H9 (cell line): ENCODE results near the gene CLCN5. TPM values are rescaled to one million over a fixed set of nuclear protein-coding genes. Genes with fewer than 3 reads are reported as not detected.

Source experiments
- DNase-seq: peaks from one replicate; pipeline ENCODE4 v3.0.0-alpha.2; 2017
- H2AFZ ChIP-seq: one replicate; pipeline ENCODE4 v1.6.1; 2013; ENCODE audit warnings: mild to moderate bottlenecking, low read length, control low read depth, moderate library complexity
- H2AK5ac ChIP-seq: 2 replicates; pipeline ENCODE4 v1.6.1; 2013; ENCODE audit warnings: low read length, control low read depth, mixed read lengths; ENCODE audit not compliant: insufficient read length
- H2BK120ac ChIP-seq: one replicate; pipeline ENCODE4 v1.6.1; 2013; ENCODE audit warnings: low read depth, mild to moderate bottlenecking, low read length, control low read depth, inconsistent platforms; ENCODE audit not compliant: poor library complexity, severe bottlenecking
- H2BK12ac ChIP-seq: 2 replicates; pipeline ENCODE4 v1.6.1; 2013; ENCODE audit warnings: low read length, control low read depth, mixed read lengths, low read depth; ENCODE audit not compliant: insufficient read length
- H2BK15ac ChIP-seq: 2 replicates; pipeline ENCODE4 v1.6.1; 2013; ENCODE audit warnings: low read depth, low read length, control low read depth
- H2BK20ac ChIP-seq: one replicate; pipeline ENCODE4 v1.6.1; 2013; ENCODE audit warnings: low read depth, mild to moderate bottlenecking, low read length, control low read depth, inconsistent platforms; ENCODE audit not compliant: poor library complexity, severe bottlenecking
- H2BK5ac ChIP-seq: 2 replicates; pipeline ENCODE4 v1.6.1; 2013; ENCODE audit warnings: low read length, control low read depth, mixed read lengths; ENCODE audit not compliant: insufficient read length
- H3K14ac ChIP-seq: 2 replicates; pipeline ENCODE4 v1.6.1; 2013; ENCODE audit warnings: low read length, control low read depth; ENCODE audit not compliant: insufficient read depth
- H3K18ac ChIP-seq: 2 replicates; pipeline ENCODE4 v1.6.1; 2013; ENCODE audit warnings: low read depth, mild to moderate bottlenecking, mixed read lengths, low read length, control low read depth; ENCODE audit not compliant: insufficient read length
- H3K23ac ChIP-seq: 2 replicates; pipeline ENCODE4 v1.6.1; 2013; ENCODE audit warnings: low read length, control low read depth, mixed read lengths, low read depth; ENCODE audit not compliant: insufficient read length
- H3K23me2 ChIP-seq: 2 replicates; pipeline ENCODE4 v1.6.1; 2013; ENCODE audit warnings: low read depth, mild to moderate bottlenecking, mixed read lengths, low read length, control low read depth; ENCODE audit not compliant: insufficient read length, poor library complexity, severe bottlenecking
- H3K27ac ChIP-seq: 2 replicates; pipeline ENCODE4 v1.5.1; 2013; ENCODE audit warnings: low read length, control low read depth, mixed read lengths, low read depth; ENCODE audit not compliant: insufficient read length
- H3K27me3 ChIP-seq: 2 replicates; pipeline ENCODE4 v1.6.1; 2013; ENCODE audit warnings: low read length, control low read depth, inconsistent platforms; ENCODE audit not compliant: insufficient read depth
- H3K4ac ChIP-seq: 2 replicates; pipeline ENCODE4 v1.6.1; 2013; ENCODE audit warnings: low read depth, mild to moderate bottlenecking, control low read depth, inconsistent platforms, low read length, moderate library complexity
- H3K4me1 ChIP-seq: 2 replicates; pipeline ENCODE4 v1.6.1; 2013; ENCODE audit warnings: low read length, control low read depth, inconsistent platforms; ENCODE audit not compliant: insufficient read depth
- H3K4me2 ChIP-seq: 2 replicates; pipeline ENCODE4 v1.6.1; 2013; ENCODE audit warnings: low read length, control low read depth, mixed read lengths; ENCODE audit not compliant: insufficient read length, insufficient read depth
- H3K56ac ChIP-seq: 2 replicates; pipeline ENCODE4 v1.6.1; 2013; ENCODE audit warnings: low read depth, mild to moderate bottlenecking, mixed read lengths, low read length, control low read depth; ENCODE audit not compliant: insufficient read length
- H3K79me1 ChIP-seq: 2 replicates; pipeline ENCODE4 v1.6.1; 2013; ENCODE audit warnings: low read depth, mild to moderate bottlenecking, moderate library complexity, low read length, control low read depth, inconsistent platforms; ENCODE audit not compliant: insufficient read depth, poor library complexity, severe bottlenecking
- H3K79me2 ChIP-seq: 2 replicates; pipeline ENCODE4 v1.6.1; 2013; ENCODE audit warnings: low read length, control low read depth, inconsistent platforms; ENCODE audit not compliant: insufficient read depth
- H3K9ac ChIP-seq: 2 replicates; pipeline ENCODE4 v1.6.1; 2013; ENCODE audit warnings: low read length, control low read depth, mixed read lengths; ENCODE audit not compliant: insufficient read length; ENCODE audit errors: extremely low read depth
- H3K9me3 ChIP-seq: one replicate; pipeline ENCODE4 v1.6.1; 2013; ENCODE audit warnings: low read depth, low read length, inconsistent platforms; ENCODE audit not compliant: control insufficient read depth
- H3T11ph ChIP-seq: one replicate; pipeline ENCODE4 v1.6.1; 2013; ENCODE audit warnings: mild to moderate bottlenecking, low read length, control low read depth, inconsistent platforms
- H4K20me1 ChIP-seq: one replicate; pipeline ENCODE4 v1.6.1; 2013; ENCODE audit not compliant: control insufficient read depth, insufficient read length, insufficient read depth
- H4K5ac ChIP-seq: 2 replicates; pipeline ENCODE4 v1.6.1; 2013; ENCODE audit warnings: low read depth, mild to moderate bottlenecking, mixed read lengths, low read length, control low read depth; ENCODE audit not compliant: insufficient read length
- H4K8ac ChIP-seq: replicated peaks from 2 replicates; pipeline ENCODE4 v1.6.1; 2013; ENCODE audit warnings: low read length, control low read depth, mixed read lengths, low read depth; ENCODE audit not compliant: insufficient read length
- H4K91ac ChIP-seq: 2 replicates; pipeline ENCODE4 v1.6.1; 2013; ENCODE audit warnings: low read depth, mild to moderate bottlenecking, moderate library complexity, mixed read lengths, low read length, control low read depth; ENCODE audit not compliant: insufficient read length
- H3K27ac Mint-ChIP-seq, 3 experiments: 2 replicates in 2 of 3; 3 replicates in 1 of 3; pipeline ENCODE4 v1.8.0; 2020 to 2021; ENCODE audit warnings: mixed read lengths in 3 of 3, mild to moderate bottlenecking in 1 of 3, moderate library complexity in 1 of 3
- H3K27me3 Mint-ChIP-seq: 2 replicates; pipeline ENCODE4 v1.8.0; 2021; ENCODE audit warnings: low read depth, mild to moderate bottlenecking, moderate library complexity, mixed read lengths
- H3K36me3 Mint-ChIP-seq, 3 experiments: 2 replicates in 2 of 3; 3 replicates in 1 of 3; pipeline ENCODE4 v1.8.0; 2020 to 2021; ENCODE audit warnings: low read depth in 3 of 3, mixed read lengths in 3 of 3; ENCODE audit not compliant: insufficient read depth in 1 of 3
- H3K4me1 Mint-ChIP-seq, 2 experiments: 2 replicates each; pipeline ENCODE4 v1.8.0; 2020; ENCODE audit warnings: mixed read lengths in 2 of 2
- H3K4me3 Mint-ChIP-seq, 2 experiments: 2 replicates in 1 of 2; 3 replicates in 1 of 2; pipeline ENCODE4 v1.8.0; 2020 to 2021; ENCODE audit warnings: mild to moderate bottlenecking in 2 of 2, mixed read lengths in 2 of 2, moderate library complexity in 1 of 2
- H3K9me3 Mint-ChIP-seq, 2 experiments: 2 replicates in 1 of 2; 3 replicates in 1 of 2; pipeline ENCODE4 v1.8.0; 2020; ENCODE audit warnings: mild to moderate bottlenecking in 2 of 2, mixed read lengths in 2 of 2, moderate library complexity in 1 of 2
- WGBS: extraction: QIAGEN DNeasy Blood & Tissue Kit; methylation state at CpG from one replicate; pipeline ENCODE4 v1.1.7; 2013; ENCODE audit warnings: missing lambda C conversion rate, low lambda C conversion rate, mixed read lengths; ENCODE audit not compliant: insufficient read length; ENCODE audit errors: extremely low coverage; 5-methylcytosine and 5-hydroxymethylcytosine counted together
- total RNA-seq: library from RNA; stranded (reverse); gene quantifications from 2 replicates; pipeline ENCODE4 v1.2.1, GENCODE V29; 2021
- TF ChIP-seq, protein P1 (sequence below): fragments of 200-600 bp; sonication (generic); conservative IDR thresholded peaks from 3 replicates; pipeline ENCODE4 v1.8.0; 2021; ENCODE audit warnings: antibody characterized with exemption, mild to moderate bottlenecking

Gene CLCN5
- total RNA-seq, 1 experiment from 2014 or later, result 5.9 TPM

- H3K9me3 Mint-ChIP-seq, result peaks cover 58 to 59% of the 10 kb centered on the region in 2 experiments
- Histone ChIP-seq H3K79me1 (no peaks in the 10 kb centered on the region), H2BK120ac (no peak overlapping the region), H4K8ac (no peak overlapping the region), H4K20me1 (no peaks in the 10 kb centered on the region), H3K9me3 (peaks cover 6% of the 10 kb centered on the region), H3T11ph (no peak overlapping the region), H3K9ac (no peak overlapping the region), H3K23ac (no peak overlapping the region), H2AK5ac (no peak overlapping the region), H3K4me2 (no peak overlapping the region), H2BK15ac (no peak overlapping the region), H3K79me2 (no peaks in the 10 kb centered on the region), H3K56ac (no peak overlapping the region), H4K91ac (no peak overlapping the region), H3K23me2 (no peaks in the 10 kb centered on the region), H2BK12ac (no peak overlapping the region), H4K5ac (no peak overlapping the region), H3K27me3 (no peaks in the 10 kb centered on the region), H2BK5ac (no peak overlapping the region), H3K4ac (no peak overlapping the region), H3K4me1 (no peaks in the 10 kb centered on the region), H2AFZ (no peak overlapping the region), H3K14ac (no peak overlapping the region), H2BK20ac (no peak overlapping the region), H3K18ac (no peak overlapping the region), H3K27ac (no peak overlapping the region)
- H3K27me3 Mint-ChIP-seq, result no peaks in the 10 kb centered on the region
- no peak overlapping the region for H3K4me3 Mint-ChIP-seq
- TF ChIP-seq, protein P1, sequence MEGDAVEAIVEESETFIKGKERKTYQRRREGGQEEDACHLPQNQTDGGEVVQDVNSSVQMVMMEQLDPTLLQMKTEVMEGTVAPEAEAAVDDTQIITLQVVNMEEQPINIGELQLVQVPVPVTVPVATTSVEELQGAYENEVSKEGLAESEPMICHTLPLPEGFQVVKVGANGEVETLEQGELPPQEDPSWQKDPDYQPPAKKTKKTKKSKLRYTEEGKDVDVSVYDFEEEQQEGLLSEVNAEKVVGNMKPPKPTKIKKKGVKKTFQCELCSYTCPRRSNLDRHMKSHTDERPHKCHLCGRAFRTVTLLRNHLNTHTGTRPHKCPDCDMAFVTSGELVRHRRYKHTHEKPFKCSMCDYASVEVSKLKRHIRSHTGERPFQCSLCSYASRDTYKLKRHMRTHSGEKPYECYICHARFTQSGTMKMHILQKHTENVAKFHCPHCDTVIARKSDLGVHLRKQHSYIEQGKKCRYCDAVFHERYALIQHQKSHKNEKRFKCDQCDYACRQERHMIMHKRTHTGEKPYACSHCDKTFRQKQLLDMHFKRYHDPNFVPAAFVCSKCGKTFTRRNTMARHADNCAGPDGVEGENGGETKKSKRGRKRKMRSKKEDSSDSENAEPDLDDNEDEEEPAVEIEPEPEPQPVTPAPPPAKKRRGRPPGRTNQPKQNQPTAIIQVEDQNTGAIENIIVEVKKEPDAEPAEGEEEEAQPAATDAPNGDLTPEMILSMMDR, result no peak
- no peak for DNase-seq
- WGBS, result no CpG with 5 or more reads among the region's 3 CpGs
- H3K27ac Mint-ChIP-seq, result no peak overlapping the region
- H3K4me1 Mint-ChIP-seq, result peaks cover 10 to 14% of the 10 kb centered on the region in 2 experiments
- peaks cover 3 to 7% (median 3%) of the 10 kb centered on the region in 3 experiments; a peak in 5 of 7 replicates for H3K36me3 Mint-ChIP-seq
Measured at GRCh38 chrX:50045823-50046222, 123.4 kb downstream of the CLCN5 start.
